IMR-90 (cell line): ENCODE measurements around the gene STRN4. TPM values are rescaled to one million over a fixed set of nuclear protein-coding genes. Genes with fewer than 3 reads are reported as not detected.
A peak's percentile ranks its signal among the peaks of the same experiment; 100 is the strongest.

Experiments used
- ATAC-seq: fragments of 200-7000 bp; cut with Tn5 transposase; 2 replicates; pipeline ENCODE4 v1.9.1; 2020; ENCODE audit warnings: low read depth, mild to moderate bottlenecking, moderate library complexity
- BruUV-seq: library from RNA; stranded (reverse); fragments of 400-500 nt; replicated peaks from 2 replicates; lab custom pipeline; 2021; lab: Mats Ljungman, UMichigan
- CTCF ChIA-PET: fragments of 300-600 bp; formaldehyde crosslinking; extraction: SDS; loops from one replicate; lab custom pipeline; 2021; ENCODE audit warnings: antibody characterized with exemption; lab: Yijun Ruan, JAX
- POLR2A ChIA-PET: fragments of 300-600 bp; sonication (Branson Sonifier 250); formaldehyde crosslinking; loops from one replicate; lab custom pipeline; 2022; ENCODE audit warnings: antibody characterized with exemption; ENCODE audit not compliant: unreplicated experiment; lab: Charles Lee
- DNase-seq: peaks from one replicate; pipeline ENCODE4 v3.0.0; 2013
- H2AFZ ChIP-seq: replicated peaks from 2 replicates; pipeline ENCODE3; 2013; ENCODE audit warnings: low read length, mild to moderate bottlenecking; ENCODE audit not compliant: poor library complexity
- H2AK5ac ChIP-seq: 2 replicates; pipeline ENCODE4 v1.6.1; 2013; ENCODE audit warnings: low read depth, low read length, inconsistent platforms
- H2AK9ac ChIP-seq: replicated peaks from 2 replicates; pipeline ENCODE3; 2013; ENCODE audit warnings: mild to moderate bottlenecking, low read depth, low read length, moderate library complexity; ENCODE audit not compliant: poor library complexity
- H2BK120ac ChIP-seq: 2 replicates; pipeline ENCODE4 v1.6.1; 2013; ENCODE audit warnings: low read depth, low read length, inconsistent platforms
- H2BK15ac ChIP-seq: 3 replicates; pipeline ENCODE4 v1.6.1; 2013; ENCODE audit warnings: low read depth, low read length, inconsistent platforms
- H2BK20ac ChIP-seq: 2 replicates; pipeline ENCODE4 v1.6.1; 2013; ENCODE audit warnings: low read depth, mild to moderate bottlenecking, inconsistent platforms, low read length, moderate library complexity
- H2BK5ac ChIP-seq: 2 replicates; pipeline ENCODE4 v1.6.1; 2013; ENCODE audit warnings: mild to moderate bottlenecking, low read depth, low read length, inconsistent platforms; ENCODE audit not compliant: poor library complexity, severe bottlenecking
- H3K14ac ChIP-seq: replicated peaks from 2 replicates; pipeline ENCODE4 v1.6.1; 2013; ENCODE audit warnings: low read depth, low read length, inconsistent platforms
- H3K18ac ChIP-seq: 2 replicates; pipeline ENCODE4 v1.6.1; 2013; ENCODE audit warnings: low read depth, low read length, control low read depth
- H3K23ac ChIP-seq: 2 replicates; pipeline ENCODE4 v1.6.1; 2013; ENCODE audit warnings: low read depth, low read length, inconsistent platforms
- H3K27ac ChIP-seq: 2 replicates; pipeline ENCODE4 v1.5.1; 2013; ENCODE audit warnings: mild to moderate bottlenecking, control low read depth, low read length; ENCODE audit not compliant: insufficient read depth
- H3K27me3 ChIP-seq: 2 replicates; pipeline ENCODE4 v1.6.1; 2013; ENCODE audit warnings: low read length; ENCODE audit not compliant: control insufficient read depth, insufficient read depth
- H3K36me3 ChIP-seq: 2 replicates; pipeline ENCODE4 v1.6.1; 2013; ENCODE audit warnings: low read length, mixed read lengths; ENCODE audit not compliant: control insufficient read depth, insufficient read depth
- H3K4ac ChIP-seq: 2 replicates; pipeline ENCODE4 v1.6.1; 2013; ENCODE audit warnings: low read depth, low read length, inconsistent platforms
- H3K4me1 ChIP-seq: 2 replicates; pipeline ENCODE4 v1.6.1; 2013; ENCODE audit warnings: low read length, mixed read lengths; ENCODE audit not compliant: control insufficient read depth, insufficient read depth
- H3K4me2 ChIP-seq: 2 replicates; pipeline ENCODE4 v1.6.1; 2013; ENCODE audit warnings: low read depth, mild to moderate bottlenecking, control low read depth, low read length, moderate library complexity
- H3K4me3 ChIP-seq: 2 replicates; pipeline ENCODE4 v1.5.1; 2013; ENCODE audit warnings: low read depth, mild to moderate bottlenecking, control low read depth, low read length, moderate library complexity; ENCODE audit not compliant: insufficient read depth
- H3K56ac ChIP-seq: 2 replicates; pipeline ENCODE4 v1.6.1; 2013; ENCODE audit warnings: low read length, inconsistent platforms; ENCODE audit not compliant: insufficient read depth; ENCODE audit errors: extremely low read depth
- H3K79me1 ChIP-seq, 2 experiments: 2 replicates each; pipeline ENCODE4 v1.6.1; 2013; ENCODE audit warnings: low read length in 2 of 2, inconsistent platforms in 1 of 2, low read depth in 1 of 2
- H3K9ac ChIP-seq: 2 replicates; pipeline ENCODE4 v1.6.1; 2013; ENCODE audit warnings: low read depth, low read length, control low read depth
- H3K9me1 ChIP-seq: 2 replicates; pipeline ENCODE4 v1.6.1; 2013; ENCODE audit warnings: low read length, inconsistent platforms; ENCODE audit not compliant: insufficient read depth
- H3K9me3 ChIP-seq: 2 replicates; pipeline ENCODE4 v1.6.1; 2013; ENCODE audit warnings: low read length; ENCODE audit not compliant: control insufficient read depth, insufficient read depth
- H4K20me1 ChIP-seq: 2 replicates; pipeline ENCODE4 v1.6.1; 2013; ENCODE audit warnings: low read length, inconsistent platforms; ENCODE audit not compliant: insufficient read depth
- H4K5ac ChIP-seq: 2 replicates; pipeline ENCODE4 v1.6.1; 2013; ENCODE audit warnings: mild to moderate bottlenecking, low read depth, low read length, control low read depth
- H4K8ac ChIP-seq, 2 experiments: 2 replicates each; pipeline ENCODE4 v1.6.1; 2013; ENCODE audit warnings: low read depth in 2 of 2, low read length in 2 of 2, control low read depth in 1 of 2, inconsistent platforms in 1 of 2
- H4K91ac ChIP-seq: 2 replicates; pipeline ENCODE4 v1.6.1; 2013; ENCODE audit warnings: low read depth, low read length, inconsistent platforms; ENCODE audit not compliant: insufficient read depth
- CEBPB ChIP-seq: IDR thresholded peaks from 2 replicates; pipeline ENCODE4 v1.6.1; 2012; ENCODE audit warnings: low read depth, low read length, improper control_type of control experiment
- RAD21 ChIP-seq: IDR thresholded peaks from 2 replicates; pipeline ENCODE4 v1.6.1; 2012; ENCODE audit warnings: low read length, improper control_type of control experiment
- WGBS, 2 experiments: methylation state at CpG; one replicate each; pipeline versions ENCODE4 v1.1.5 to v1.1.7; 2013; ENCODE audit warnings: missing lambda C conversion rate in 2 of 2; ENCODE audit not compliant: insufficient read length in 1 of 2; ENCODE audit errors: extremely low coverage in 2 of 2; 5-methylcytosine and 5-hydroxymethylcytosine counted together
- dilution Hi-C: fragments of 300-500 bp; cut with HindIII; formaldehyde crosslinking; loops from one replicate; pipeline ENCODE4 v1.14.3; 2018; ENCODE audit warnings: low sequenced_read_pairs; ENCODE audit not compliant: unreplicated experiment
- in situ Hi-C: fragments of 300-500 bp; cut with MboI; formaldehyde crosslinking; loops from 3 replicates; pipeline ENCODE4 v1.14.3; 2019; ENCODE audit warnings: low sequenced_read_pairs, inconsistent platforms, mixed read lengths
- intact Hi-C: fragments of 100-400 bp; cut with micrococcal nuclease; formaldehyde crosslinking; loops from 2 replicates; pipeline ENCODE4 v1.10.0; 2022
- polyA plus RNA-seq, 3 experiments: library from polyadenylated mRNA; depleted of rRNA; stranded (reverse); fragments of >200 nt; gene quantifications; 2 replicates each; pipeline ENCODE4 v1.2.3, GENCODE V29; 2012; ENCODE audit warnings: low replicate concordance in 1 of 3
- total RNA-seq: library from RNA; depleted of rRNA; stranded (reverse); fragments of >200 nt; gene quantifications from 2 replicates; pipeline ENCODE4 v1.2.3, GENCODE V29; 2012

STRN4 gene
- total and polyA plus RNA-seq, 2 of the 4 experiments (the other 2 are of a cell fraction), result 36.7 to 112 TPM

DNA sequence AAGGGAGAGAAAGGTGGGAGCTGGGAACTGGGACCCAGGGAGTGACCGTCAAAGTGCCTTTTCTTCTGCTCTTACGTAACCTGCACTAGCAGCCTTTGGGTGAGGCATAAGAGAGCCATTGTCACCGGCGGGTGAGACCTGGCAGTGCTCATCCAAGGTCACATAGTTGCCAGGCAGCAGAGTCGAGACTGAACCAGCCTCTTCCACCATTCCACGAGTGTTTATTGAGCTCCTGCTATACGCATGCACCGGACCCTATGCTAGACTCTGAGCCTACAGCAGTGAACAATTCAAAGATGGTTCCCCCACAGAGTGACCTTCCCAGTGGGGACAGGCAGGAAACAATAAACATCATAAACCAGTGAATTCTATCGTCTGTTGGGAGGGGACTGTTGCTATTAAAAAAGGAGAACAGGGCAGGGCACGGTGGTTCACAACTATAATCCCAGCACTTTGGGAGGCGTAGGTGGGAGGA is 18.6 kb upstream of the STRN4 start:
- Histone ChIP-seq H3K9ac (no peak overlapping the region), H3K4me3 (no peak overlapping the region), H3K79me1 (no peaks in the 10 kb centered on the region; a peak in 1 of 4 replicates), H2AK9ac (peak overlapping the region; percentile 72), H3K18ac (no peak overlapping the region), H2BK20ac (no peak overlapping the region), H4K5ac (no peak overlapping the region), H4K91ac (no peak overlapping the region), H3K4me1 (peaks cover 4% of the 10 kb centered on the region; the same call in 1 of the 2 replicates), H2AK5ac (peak overlapping the region; percentile 24; the same call in 1 of the 2 replicates), H3K4me2 (no peak overlapping the region), H4K20me1 (peaks cover 5% of the 10 kb centered on the region), H3K56ac (no peak overlapping the region; the same call in 1 of the 2 replicates), H3K4ac (no peak overlapping the region), H2BK15ac (no peak overlapping the region), H3K9me1 (peaks cover 6% of the 10 kb centered on the region; the same call in 1 of the 2 replicates), H4K8ac (no peak overlapping the region), H3K9me3 (no peaks in the 10 kb centered on the region), H3K14ac (no peak overlapping the region), H2BK5ac (no peak overlapping the region), H3K23ac (no peak overlapping the region), H3K27me3 (no peaks in the 10 kb centered on the region), H2BK120ac (no peak overlapping the region), H3K27ac (no peak overlapping the region), H2AFZ (no peak overlapping the region), H3K36me3 (no peaks in the 10 kb centered on the region)
- dilution Hi-C loops, result no loop called here
- no peak for TF ChIP-seq RAD21
- TF ChIP-seq CEBPB, result 0 out of 2 replicates have a peak, but pooled peaks have one; percentile 17
- DNase-seq (no peak), ATAC-seq (no peak)
- intact Hi-C loops, result no loop called here
- WGBS, 2 experiments, result 82% methylated on average over 5 of the region's 11 CpGs; no CpG with 5 or more reads in 1 of the 2 experiments
- ChIA-PET POLR2A (no interaction called here), CTCF (interaction anchor here (0.8 kb wide), 1 partner anchor 103 kb away, joined by 3 read pairs; no protein-coding TSS in a partner anchor)
- no TSS peak for BruUV-seq
- in situ Hi-C loops, result no loop called here
